ENCODE data around the gene FOCAD. TPM values are rescaled to one million over a fixed set of nuclear protein-coding genes. Genes with fewer than 3 reads are reported as not detected.

Gene FOCAD
- total RNA-seq, 2 donors from 2014 or later = 32.0 to 76.1 TPM

DNA sequence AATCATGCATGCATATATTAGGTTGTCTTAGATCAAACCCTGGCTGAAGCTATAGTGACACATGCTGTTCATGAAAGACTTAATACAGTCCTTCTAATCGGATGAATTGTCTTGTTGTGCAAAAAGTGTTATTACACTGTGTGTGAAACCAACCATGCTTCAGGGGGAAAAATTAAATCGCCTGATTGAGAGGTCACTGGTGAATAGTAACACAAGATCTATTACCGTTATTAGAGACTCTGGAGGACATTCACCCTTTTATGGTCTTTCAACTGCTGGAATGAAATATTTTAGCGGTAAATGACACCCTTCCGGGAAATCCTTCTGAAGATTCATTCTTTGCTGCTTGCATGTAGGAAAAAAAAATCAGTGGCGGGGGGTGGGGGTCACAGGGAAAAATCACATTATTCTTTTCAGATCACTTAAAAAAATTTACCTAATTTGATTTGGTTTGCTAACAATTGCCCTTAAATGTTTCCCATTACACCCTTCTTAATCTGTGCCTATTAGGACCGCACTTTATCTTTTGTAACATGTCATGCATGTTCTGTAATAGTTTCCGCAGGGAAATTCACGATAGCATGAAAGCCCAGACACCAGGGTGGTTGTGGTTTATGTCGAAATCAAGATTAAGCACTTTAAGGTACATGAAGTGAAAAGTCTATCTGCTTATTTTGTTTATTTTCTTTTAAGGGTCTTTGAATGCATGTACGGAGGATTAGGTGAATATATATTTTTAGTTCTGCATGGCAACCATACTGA, 120.6 kb downstream of the FOCAD start:
- Histone ChIP-seq H3K27me3 (replicated peaks; ENCODE audit: insufficient read depth) (no peaks in the 10 kb centered on the region), H3K4me1 (replicated peaks) (no peaks in the 10 kb centered on the region), H3K36me3 (no peaks in the 10 kb centered on the region), H3K27ac (no peak overlapping the region), H3K9me3 (no peaks in the 10 kb centered on the region), H3K4me3 (no peak overlapping the region)
- TF ChIP-seq, protein P1, sequence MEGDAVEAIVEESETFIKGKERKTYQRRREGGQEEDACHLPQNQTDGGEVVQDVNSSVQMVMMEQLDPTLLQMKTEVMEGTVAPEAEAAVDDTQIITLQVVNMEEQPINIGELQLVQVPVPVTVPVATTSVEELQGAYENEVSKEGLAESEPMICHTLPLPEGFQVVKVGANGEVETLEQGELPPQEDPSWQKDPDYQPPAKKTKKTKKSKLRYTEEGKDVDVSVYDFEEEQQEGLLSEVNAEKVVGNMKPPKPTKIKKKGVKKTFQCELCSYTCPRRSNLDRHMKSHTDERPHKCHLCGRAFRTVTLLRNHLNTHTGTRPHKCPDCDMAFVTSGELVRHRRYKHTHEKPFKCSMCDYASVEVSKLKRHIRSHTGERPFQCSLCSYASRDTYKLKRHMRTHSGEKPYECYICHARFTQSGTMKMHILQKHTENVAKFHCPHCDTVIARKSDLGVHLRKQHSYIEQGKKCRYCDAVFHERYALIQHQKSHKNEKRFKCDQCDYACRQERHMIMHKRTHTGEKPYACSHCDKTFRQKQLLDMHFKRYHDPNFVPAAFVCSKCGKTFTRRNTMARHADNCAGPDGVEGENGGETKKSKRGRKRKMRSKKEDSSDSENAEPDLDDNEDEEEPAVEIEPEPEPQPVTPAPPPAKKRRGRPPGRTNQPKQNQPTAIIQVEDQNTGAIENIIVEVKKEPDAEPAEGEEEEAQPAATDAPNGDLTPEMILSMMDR (IDR thresholded peaks at IDR 0.05) = no peak
- DNase-seq (ENCODE audit: low spot score) = no peak
- 83% methylated on average over 11 of the region's 11 CpGs for WGBS
- intact Hi-C loops (cut with DNase I) = no loop called here

DNA sequence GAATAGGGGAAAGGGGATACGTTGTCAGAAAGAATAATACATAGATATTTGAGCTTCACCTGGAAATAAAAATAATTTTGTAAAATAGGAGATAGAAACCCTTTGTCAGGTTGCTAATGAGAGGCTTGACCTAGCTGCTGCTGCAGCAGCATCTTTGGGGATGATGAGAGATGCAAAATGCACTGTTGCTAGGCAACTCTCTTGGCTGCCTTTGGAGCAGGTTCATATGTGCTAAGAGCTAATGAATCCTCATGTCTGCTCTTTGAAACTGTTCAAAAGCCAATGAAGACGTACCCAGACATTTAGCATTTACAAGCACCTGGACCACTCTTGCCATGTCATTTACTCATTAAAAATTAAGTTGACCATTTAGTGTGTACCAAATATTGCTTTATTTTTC, 121.7 kb downstream of the FOCAD start:
- no peak overlapping the region for H3K27ac ChIP-seq
- H3K36me3 ChIP-seq = no peaks in the 10 kb centered on the region
- no peak overlapping the region for H3K4me3 ChIP-seq
- no peak for DNase-seq (ENCODE audit: low spot score)
- intact Hi-C loops (cut with DNase I) = no loop called here
- H3K9me3 ChIP-seq = no peaks in the 10 kb centered on the region
- no peaks in the 10 kb centered on the region for H3K4me1 ChIP-seq (replicated peaks)
- H3K27me3 ChIP-seq (replicated peaks; ENCODE audit: insufficient read depth) = no peaks in the 10 kb centered on the region
- WGBS = 98% methylated on average over 2 of the region's 2 CpGs
- no peak for TF ChIP-seq POLR2AphosphoS5 (IDR thresholded peaks at IDR 0.05)
- TF ChIP-seq POLR2A (IDR thresholded peaks at IDR 0.05) = no peak
- TF ChIP-seq, protein P1 (IDR thresholded peaks at IDR 0.05) = no peak

DNA sequence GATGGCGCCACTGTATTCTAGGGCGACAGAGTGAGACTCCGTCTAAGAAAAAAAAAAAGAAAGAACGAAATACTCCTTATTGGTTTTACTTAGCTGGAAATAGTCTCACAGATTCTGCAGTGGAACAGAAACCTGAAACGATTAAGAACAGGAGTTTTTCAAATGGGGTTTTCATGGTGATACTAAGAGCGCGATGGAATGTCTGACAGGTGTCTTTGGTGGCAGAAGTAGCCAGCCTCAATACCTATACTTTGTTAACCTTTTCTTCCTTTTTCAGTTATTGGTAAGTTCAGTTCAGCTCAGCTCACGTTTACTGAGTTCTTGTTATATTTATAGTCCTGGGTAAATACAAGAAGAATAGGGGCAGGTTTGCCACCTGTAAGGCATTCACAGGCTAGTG, 123.9 kb downstream of the FOCAD start:
- TF ChIP-seq, protein P1 (IDR thresholded peaks at IDR 0.05) = no peak
- TF ChIP-seq POLR2A (IDR thresholded peaks at IDR 0.05) (no peak), POLR2AphosphoS5 (IDR thresholded peaks at IDR 0.05) (no peak)
- Histone ChIP-seq H3K9me3 (no peaks in the 10 kb centered on the region), H3K27me3 (replicated peaks; ENCODE audit: insufficient read depth) (no peaks in the 10 kb centered on the region), H3K27ac (no peak overlapping the region), H3K4me3 (no peak overlapping the region), H3K4me1 (replicated peaks) (no peaks in the 10 kb centered on the region), H3K36me3 (no peaks in the 10 kb centered on the region)
- DNase-seq (ENCODE audit: low spot score) = no peak
- WGBS = 70% methylated on average over 8 of the region's 8 CpGs
- intact Hi-C loops (cut with DNase I) = no loop called here

- DNase-seq (ENCODE audit: low spot score) = no peak
- intact Hi-C loops (cut with DNase I) = no loop called here
- Histone ChIP-seq H3K27ac (no peak overlapping the region), H3K4me1 (replicated peaks) (no peaks in the 10 kb centered on the region), H3K27me3 (replicated peaks; ENCODE audit: insufficient read depth) (no peaks in the 10 kb centered on the region), H3K9me3 (no peaks in the 10 kb centered on the region), H3K36me3 (no peaks in the 10 kb centered on the region), H3K4me3 (no peak overlapping the region)
- TF ChIP-seq, protein P1 (IDR thresholded peaks at IDR 0.05) = no peak
- TF ChIP-seq POLR2A (IDR thresholded peaks at IDR 0.05) (no peak), POLR2AphosphoS5 (IDR thresholded peaks at IDR 0.05) (no peak)
These were observed 127.8 kb downstream of the FOCAD start for GRCh38 chr9:20811872-20812271.

Data from prostate gland (tissue), 2 donors.